SK-N-SH (cell line): ENCODE measurements around the gene ATP6V0B. TPM values are rescaled to one million over a fixed set of nuclear protein-coding genes. Genes with fewer than 3 reads are reported as not detected.

Experiments used
- CTCF ChIA-PET: fragments of 300-600, 350-600 bp; formaldehyde crosslinking; extraction: SDS; loops from one replicate; lab custom pipeline; 2021; lab: Yijun Ruan, JAX
- POLR2A ChIA-PET: fragments of 350-600 bp; sonication (Branson Sonifier 250); formaldehyde crosslinking; extraction: SDS; loops from one replicate; lab custom pipeline; 2020; ENCODE audit warnings: antibody characterized with exemption, inconsistent platforms; lab: Yijun Ruan, JAX
- DNase-seq: peaks from one replicate; pipeline ENCODE4 v3.0.0; 2012
- H2AFZ ChIP-seq: fragments of 200-600 bp; sonication (generic); 2 replicates; pipeline ENCODE4 v1.8.1; 2016; ENCODE audit warnings: antibody characterized with exemption, mild to moderate bottlenecking, low read depth
- H3F3A ChIP-seq: fragments of 200-600 bp; sonication (generic); replicated peaks from 2 replicates; pipeline ENCODE3; 2016; ENCODE audit warnings: antibody characterized with exemption, mild to moderate bottlenecking; ENCODE audit not compliant: insufficient read depth
- H3K27ac ChIP-seq, 2 experiments: fragments of 200-500 bp in 1 of 2; fragments of 200-600 bp in 1 of 2; sonication (Bioruptor generic) in 1 of 2; sonication (generic), shearing (Covaris generic) in 1 of 2; 2 replicates each; pipeline versions ENCODE4 v1.5.1 to v1.6.1; 2014 to 2016; ENCODE audit warnings: low read depth in 2 of 2, inconsistent platforms in 1 of 2, low read length in 1 of 2, mild to moderate bottlenecking in 1 of 2, mixed read lengths in 1 of 2
- H3K27me3 ChIP-seq: fragments of 200-600 bp; sonication (generic), shearing (Covaris generic); 2 replicates; pipeline ENCODE4 v1.6.1; 2016; ENCODE audit warnings: mixed run types; ENCODE audit not compliant: insufficient read depth
- H3K36me3 ChIP-seq, 2 experiments: fragments of 200-500 bp in 1 of 2; fragments of 200-600 bp in 1 of 2; sonication (Bioruptor generic) in 1 of 2; sonication (generic) in 1 of 2; replicated peaks in 1 of 2; 2 replicates each; pipeline versions ENCODE3 to v1.5.1; 2014 to 2016; ENCODE audit warnings: low read length in 1 of 2, mild to moderate bottlenecking in 1 of 2; ENCODE audit not compliant: insufficient read depth in 2 of 2, control insufficient read depth in 1 of 2
- H3K4me1 ChIP-seq, 2 experiments: fragments of 200-500 bp in 1 of 2; fragments of 200-600 bp in 1 of 2; sonication (Bioruptor generic) in 1 of 2; sonication (generic), shearing (Covaris generic) in 1 of 2; 2 replicates each; pipeline versions ENCODE4 v1.5.1 to v1.6.1; 2014 to 2016; ENCODE audit warnings: low read depth in 1 of 2, low read length in 1 of 2, mixed run types in 1 of 2; ENCODE audit not compliant: insufficient read depth in 2 of 2, control insufficient read depth in 1 of 2
- H3K4me2 ChIP-seq: fragments of 200-600 bp; sonication (generic), shearing (Covaris generic); 2 replicates; pipeline ENCODE4 v1.6.1; 2017; ENCODE audit warnings: mixed run types
- H3K4me3 ChIP-seq, 2 experiments: fragments of 200-500 bp in 1 of 2; fragments of 200-600 bp in 1 of 2; sonication (Bioruptor generic) in 1 of 2; sonication (generic), shearing (Covaris generic) in 1 of 2; 2 replicates each; pipeline versions ENCODE4 v1.5.1 to v1.8.1; 2014 to 2016; ENCODE audit warnings: low read depth in 2 of 2, inconsistent platforms in 1 of 2, low read length in 1 of 2, mild to moderate bottlenecking in 1 of 2, mixed read lengths in 1 of 2, moderate library complexity in 1 of 2
- H3K79me2 ChIP-seq: fragments of 200-600 bp; sonication (generic); 2 replicates; pipeline ENCODE4 v1.8.1; 2017; ENCODE audit warnings: mild to moderate bottlenecking; ENCODE audit not compliant: insufficient read depth
- H3K9ac ChIP-seq: fragments of 200-600 bp; sonication (generic); 2 replicates; pipeline ENCODE4 v1.6.1; 2017; ENCODE audit warnings: mixed run types
- H3K9me2 ChIP-seq: fragments of 200-600 bp; sonication (generic); 2 replicates; pipeline ENCODE4 v1.6.1; 2017; ENCODE audit warnings: mixed run types
- H3K9me3 ChIP-seq: fragments of 200-600 bp; sonication (generic); 2 replicates; pipeline ENCODE4 v1.6.1; 2017; ENCODE audit warnings: mixed run types, mild to moderate bottlenecking, moderate library complexity
- H4K20me1 ChIP-seq: fragments of 200-600 bp; sonication (generic); 2 replicates; pipeline ENCODE4 v1.6.1; 2017; ENCODE audit warnings: mild to moderate bottlenecking, mixed run types; ENCODE audit not compliant: insufficient read depth
- FOSL2 ChIP-seq: IDR thresholded peaks from 2 replicates; pipeline ENCODE4 v1.4.0; 2012; ENCODE audit warnings: low read depth, mild to moderate bottlenecking, moderate library complexity, borderline replicate concordance
- FOXJ3 ChIP-seq: sonication (generic); formaldehyde crosslinking; IDR thresholded peaks from 2 replicates; pipeline ENCODE4 v1.5.1; 2020; ENCODE audit warnings: mild to moderate bottlenecking, missing genetic modification reagents
- GABPA ChIP-seq: IDR thresholded peaks from 2 replicates; pipeline ENCODE4 v1.4.0; 2012; ENCODE audit warnings: low read depth, mild to moderate bottlenecking
- JUND ChIP-seq: IDR thresholded peaks from 2 replicates; pipeline ENCODE4 v1.4.0; 2012
- MEF2A ChIP-seq: IDR thresholded peaks from 2 replicates; pipeline ENCODE4 v1.4.0; 2012; ENCODE audit warnings: low read depth, borderline replicate concordance
- MXI1 ChIP-seq: IDR thresholded peaks from 2 replicates; pipeline ENCODE4 v1.6.1; 2012; ENCODE audit warnings: mild to moderate bottlenecking, low read depth, low read length, improper control_type of control experiment
- NFIC ChIP-seq: IDR thresholded peaks from 2 replicates; pipeline ENCODE4 v1.4.0; 2012; ENCODE audit warnings: borderline replicate concordance
- NRF1 ChIP-seq: IDR thresholded peaks from 2 replicates; pipeline ENCODE4 v1.6.1; 2012; ENCODE audit warnings: low read depth, mild to moderate bottlenecking, low read length
- POLR2AphosphoS5 ChIP-seq: IDR thresholded peaks from 2 replicates; pipeline ENCODE4 v1.6.1; 2012; ENCODE audit warnings: low read depth, low read length
- RAD21 ChIP-seq: IDR thresholded peaks from 2 replicates; pipeline ENCODE4 v1.6.1; 2012; ENCODE audit warnings: mild to moderate bottlenecking, low read length
- RFX5 ChIP-seq: IDR thresholded peaks from 2 replicates; pipeline ENCODE4 v1.6.1; 2012; ENCODE audit warnings: mild to moderate bottlenecking, improper control_type of control experiment, low read length
- TAF1 ChIP-seq: IDR thresholded peaks from 2 replicates; pipeline ENCODE4 v1.6.1; 2012; ENCODE audit warnings: low read depth, mild to moderate bottlenecking, low read length, moderate library complexity, borderline replicate concordance
- TEAD4 ChIP-seq: IDR thresholded peaks from 2 replicates; pipeline ENCODE4 v1.4.0; 2012; ENCODE audit warnings: mild to moderate bottlenecking, borderline replicate concordance; ENCODE audit not compliant: insufficient read depth
- WGBS: methylation state at CpG from one replicate; pipeline ENCODE4 v1.1.6; 2017; ENCODE audit warnings: low lambda C conversion rate; 5-methylcytosine and 5-hydroxymethylcytosine counted together
- polyA plus RNA-seq, 3 experiments: library from polyadenylated mRNA; depleted of rRNA; stranded (reverse); fragments of >200 nt; gene quantifications; 2 replicates each; pipeline ENCODE4 v1.2.3, GENCODE V29; 2012
- TF ChIP-seq, protein P1 (sequence below): IDR thresholded peaks from 2 replicates; pipeline ENCODE4 v1.6.1; 2012; ENCODE audit warnings: mild to moderate bottlenecking, low read depth, low read length, moderate library complexity
- TF ChIP-seq, protein P2 (sequence below): IDR thresholded peaks from 2 replicates; pipeline ENCODE4 v1.4.0; 2012; ENCODE audit warnings: low read depth
- TF ChIP-seq, protein P3 (sequence below): fragments of 150-350 bp; IDR thresholded peaks from 2 replicates; pipeline ENCODE4 v1.6.1; 2016; ENCODE audit warnings: mild to moderate bottlenecking, low read depth, low read length
- TF ChIP-seq, protein P4 (sequence below): fragments of 150-350 bp; IDR thresholded peaks from 2 replicates; pipeline ENCODE4 v1.6.1; 2017; ENCODE audit warnings: antibody characterized with exemption, low read length, low read depth, borderline replicate concordance
- TF ChIP-seq, protein P5 (sequence below): fragments of 200-600 bp; sonication (generic); IDR thresholded peaks from 2 replicates; pipeline ENCODE4 v1.6.1; 2017; ENCODE audit warnings: antibody characterized with exemption, mild to moderate bottlenecking, moderate library complexity
- TF ChIP-seq, protein P6 (sequence below): IDR thresholded peaks from 2 replicates; pipeline ENCODE4 v1.4.0; 2012; ENCODE audit warnings: low read depth, borderline replicate concordance

ATP6V0B gene
- polyA plus RNA-seq, 1 of the 3 experiments (the other 2 are of a cell fraction): 180 TPM

DNA sequence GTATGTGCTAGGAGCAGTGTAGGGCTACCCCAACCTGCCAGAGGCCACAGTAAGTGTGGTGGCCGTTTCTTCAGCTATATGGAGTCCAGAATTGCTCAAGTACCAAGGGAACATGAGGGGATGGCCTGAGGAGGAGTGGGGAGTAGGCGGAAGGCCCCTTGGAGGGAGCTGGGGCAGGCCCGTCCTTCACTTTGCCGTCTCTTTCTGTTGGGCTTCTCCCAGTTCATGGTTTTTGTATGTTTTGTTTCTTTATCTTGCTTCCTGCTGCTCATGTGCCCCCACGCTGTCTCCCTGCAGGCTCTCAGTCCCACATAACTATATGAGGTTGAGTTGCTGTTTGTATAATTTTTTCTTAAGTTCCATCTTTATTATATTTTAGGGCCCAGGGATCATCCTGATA lies 10.9 kb upstream of the ATP6V0B start (continued):
- no peak for TF ChIP-seq MXI1
- no peak for TF ChIP-seq TEAD4
- TF ChIP-seq RAD21: no peak
- TF ChIP-seq, all 33 proteins: peak for 0

DNA sequence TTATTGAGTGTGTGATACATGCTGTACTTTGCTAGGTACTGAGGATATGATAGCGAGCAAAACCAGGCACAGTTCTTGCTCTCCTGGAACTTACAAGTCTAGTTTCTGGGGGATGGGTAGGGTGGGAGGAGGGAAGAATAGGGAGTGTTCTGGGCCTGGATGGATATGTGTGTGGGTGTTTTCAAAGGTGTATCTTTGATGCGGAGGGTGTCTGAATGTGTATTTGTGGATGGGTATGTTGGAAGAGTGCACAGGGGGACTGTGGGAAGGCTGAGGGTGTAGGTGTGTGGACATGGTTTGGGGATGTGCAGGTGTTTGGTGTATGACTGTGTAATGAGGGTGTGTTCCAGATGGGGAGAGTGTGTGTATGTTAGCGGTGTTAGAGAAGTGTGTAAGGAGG lies 9.4 kb upstream of the ATP6V0B start:
- no peaks in the 10 kb centered on the region for H3K9me3 ChIP-seq
- no peak for DNase-seq
- H3K9me2 ChIP-seq: no peaks in the 10 kb centered on the region
- TF ChIP-seq POLR2AphosphoS5 (no peak), GABPA (no peak), FOXJ3 (CRISPR knock-in tag) (no peak), NRF1 (no peak), TEAD4 (no peak), NFIC (no peak), TAF1 (no peak), RAD21 (no peak), MXI1 (no peak), MEF2A (no peak), FOSL2 (no peak), JUND (no peak), RFX5 (no peak)
- TF ChIP-seq, protein P1, sequence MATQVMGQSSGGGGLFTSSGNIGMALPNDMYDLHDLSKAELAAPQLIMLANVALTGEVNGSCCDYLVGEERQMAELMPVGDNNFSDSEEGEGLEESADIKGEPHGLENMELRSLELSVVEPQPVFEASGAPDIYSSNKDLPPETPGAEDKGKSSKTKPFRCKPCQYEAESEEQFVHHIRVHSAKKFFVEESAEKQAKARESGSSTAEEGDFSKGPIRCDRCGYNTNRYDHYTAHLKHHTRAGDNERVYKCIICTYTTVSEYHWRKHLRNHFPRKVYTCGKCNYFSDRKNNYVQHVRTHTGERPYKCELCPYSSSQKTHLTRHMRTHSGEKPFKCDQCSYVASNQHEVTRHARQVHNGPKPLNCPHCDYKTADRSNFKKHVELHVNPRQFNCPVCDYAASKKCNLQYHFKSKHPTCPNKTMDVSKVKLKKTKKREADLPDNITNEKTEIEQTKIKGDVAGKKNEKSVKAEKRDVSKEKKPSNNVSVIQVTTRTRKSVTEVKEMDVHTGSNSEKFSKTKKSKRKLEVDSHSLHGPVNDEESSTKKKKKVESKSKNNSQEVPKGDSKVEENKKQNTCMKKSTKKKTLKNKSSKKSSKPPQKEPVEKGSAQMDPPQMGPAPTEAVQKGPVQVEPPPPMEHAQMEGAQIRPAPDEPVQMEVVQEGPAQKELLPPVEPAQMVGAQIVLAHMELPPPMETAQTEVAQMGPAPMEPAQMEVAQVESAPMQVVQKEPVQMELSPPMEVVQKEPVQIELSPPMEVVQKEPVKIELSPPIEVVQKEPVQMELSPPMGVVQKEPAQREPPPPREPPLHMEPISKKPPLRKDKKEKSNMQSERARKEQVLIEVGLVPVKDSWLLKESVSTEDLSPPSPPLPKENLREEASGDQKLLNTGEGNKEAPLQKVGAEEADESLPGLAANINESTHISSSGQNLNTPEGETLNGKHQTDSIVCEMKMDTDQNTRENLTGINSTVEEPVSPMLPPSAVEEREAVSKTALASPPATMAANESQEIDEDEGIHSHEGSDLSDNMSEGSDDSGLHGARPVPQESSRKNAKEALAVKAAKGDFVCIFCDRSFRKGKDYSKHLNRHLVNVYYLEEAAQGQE: no peak
- TF ChIP-seq, protein P2, sequence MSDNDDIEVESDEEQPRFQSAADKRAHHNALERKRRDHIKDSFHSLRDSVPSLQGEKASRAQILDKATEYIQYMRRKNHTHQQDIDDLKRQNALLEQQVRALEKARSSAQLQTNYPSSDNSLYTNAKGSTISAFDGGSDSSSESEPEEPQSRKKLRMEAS: no peak
- TF ChIP-seq, protein P3, sequence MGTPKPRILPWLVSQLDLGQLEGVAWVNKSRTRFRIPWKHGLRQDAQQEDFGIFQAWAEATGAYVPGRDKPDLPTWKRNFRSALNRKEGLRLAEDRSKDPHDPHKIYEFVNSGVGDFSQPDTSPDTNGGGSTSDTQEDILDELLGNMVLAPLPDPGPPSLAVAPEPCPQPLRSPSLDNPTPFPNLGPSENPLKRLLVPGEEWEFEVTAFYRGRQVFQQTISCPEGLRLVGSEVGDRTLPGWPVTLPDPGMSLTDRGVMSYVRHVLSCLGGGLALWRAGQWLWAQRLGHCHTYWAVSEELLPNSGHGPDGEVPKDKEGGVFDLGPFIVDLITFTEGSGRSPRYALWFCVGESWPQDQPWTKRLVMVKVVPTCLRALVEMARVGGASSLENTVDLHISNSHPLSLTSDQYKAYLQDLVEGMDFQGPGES: no peak
- TF ChIP-seq, protein P4, sequence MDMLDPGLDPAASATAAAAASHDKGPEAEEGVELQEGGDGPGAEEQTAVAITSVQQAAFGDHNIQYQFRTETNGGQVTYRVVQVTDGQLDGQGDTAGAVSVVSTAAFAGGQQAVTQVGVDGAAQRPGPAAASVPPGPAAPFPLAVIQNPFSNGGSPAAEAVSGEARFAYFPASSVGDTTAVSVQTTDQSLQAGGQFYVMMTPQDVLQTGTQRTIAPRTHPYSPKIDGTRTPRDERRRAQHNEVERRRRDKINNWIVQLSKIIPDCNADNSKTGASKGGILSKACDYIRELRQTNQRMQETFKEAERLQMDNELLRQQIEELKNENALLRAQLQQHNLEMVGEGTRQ: no peak
- TF ChIP-seq, protein P5, sequence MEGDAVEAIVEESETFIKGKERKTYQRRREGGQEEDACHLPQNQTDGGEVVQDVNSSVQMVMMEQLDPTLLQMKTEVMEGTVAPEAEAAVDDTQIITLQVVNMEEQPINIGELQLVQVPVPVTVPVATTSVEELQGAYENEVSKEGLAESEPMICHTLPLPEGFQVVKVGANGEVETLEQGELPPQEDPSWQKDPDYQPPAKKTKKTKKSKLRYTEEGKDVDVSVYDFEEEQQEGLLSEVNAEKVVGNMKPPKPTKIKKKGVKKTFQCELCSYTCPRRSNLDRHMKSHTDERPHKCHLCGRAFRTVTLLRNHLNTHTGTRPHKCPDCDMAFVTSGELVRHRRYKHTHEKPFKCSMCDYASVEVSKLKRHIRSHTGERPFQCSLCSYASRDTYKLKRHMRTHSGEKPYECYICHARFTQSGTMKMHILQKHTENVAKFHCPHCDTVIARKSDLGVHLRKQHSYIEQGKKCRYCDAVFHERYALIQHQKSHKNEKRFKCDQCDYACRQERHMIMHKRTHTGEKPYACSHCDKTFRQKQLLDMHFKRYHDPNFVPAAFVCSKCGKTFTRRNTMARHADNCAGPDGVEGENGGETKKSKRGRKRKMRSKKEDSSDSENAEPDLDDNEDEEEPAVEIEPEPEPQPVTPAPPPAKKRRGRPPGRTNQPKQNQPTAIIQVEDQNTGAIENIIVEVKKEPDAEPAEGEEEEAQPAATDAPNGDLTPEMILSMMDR: no peak
- TF ChIP-seq, protein P6, sequence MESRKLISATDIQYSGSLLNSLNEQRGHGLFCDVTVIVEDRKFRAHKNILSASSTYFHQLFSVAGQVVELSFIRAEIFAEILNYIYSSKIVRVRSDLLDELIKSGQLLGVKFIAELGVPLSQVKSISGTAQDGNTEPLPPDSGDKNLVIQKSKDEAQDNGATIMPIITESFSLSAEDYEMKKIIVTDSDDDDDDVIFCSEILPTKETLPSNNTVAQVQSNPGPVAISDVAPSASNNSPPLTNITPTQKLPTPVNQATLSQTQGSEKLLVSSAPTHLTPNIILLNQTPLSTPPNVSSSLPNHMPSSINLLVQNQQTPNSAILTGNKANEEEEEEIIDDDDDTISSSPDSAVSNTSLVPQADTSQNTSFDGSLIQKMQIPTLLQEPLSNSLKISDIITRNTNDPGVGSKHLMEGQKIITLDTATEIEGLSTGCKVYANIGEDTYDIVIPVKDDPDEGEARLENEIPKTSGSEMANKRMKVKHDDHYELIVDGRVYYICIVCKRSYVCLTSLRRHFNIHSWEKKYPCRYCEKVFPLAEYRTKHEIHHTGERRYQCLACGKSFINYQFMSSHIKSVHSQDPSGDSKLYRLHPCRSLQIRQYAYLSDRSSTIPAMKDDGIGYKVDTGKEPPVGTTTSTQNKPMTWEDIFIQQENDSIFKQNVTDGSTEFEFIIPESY: no peak
- peaks cover 0 to 2% of the 10 kb centered on the region in 2 experiments; a peak in 1 of 4 replicates for H3K4me1 ChIP-seq
- no peak overlapping the region for H2AFZ ChIP-seq
- H3K9ac ChIP-seq: no peak overlapping the region
- H3K27me3 ChIP-seq: no peaks in the 10 kb centered on the region
- ChIA-PET POLR2A (no interaction called here), CTCF (no interaction called here)
- no peaks in the 10 kb centered on the region for H4K20me1 ChIP-seq
- peaks cover 9% of the 10 kb centered on the region for H3F3A ChIP-seq
- no peak overlapping the region for H3K4me3 ChIP-seq
- no peak overlapping the region for H3K4me2 ChIP-seq
- H3K27ac ChIP-seq: no peak overlapping the region
- peaks cover 4% of the 10 kb centered on the region for H3K79me2 ChIP-seq
- peaks cover 0 to 39% of the 10 kb centered on the region in 2 experiments for H3K36me3 ChIP-seq
- 92% methylated on average over 2 of the region's 3 CpGs for WGBS
